ENCODE measurements around the gene YPEL2.

YPEL2 gene

GRCh38 chr17:59396134-59396826 is 64.8 kb downstream of the YPEL2 start:
- H3K4me3 ChIP-seq: no peak overlapping the region
- peaks cover 46% of the 10 kb centered on the region; the same call in 1 of the 2 replicates for H3K36me3 ChIP-seq
- H3K9ac ChIP-seq: no peak overlapping the region
- no peaks in the 10 kb centered on the region for H3K27me3 ChIP-seq
- H3K9me3 ChIP-seq: peaks cover 20% of the 10 kb centered on the region
- TF ChIP-seq Cebpa-rat (IDR thresholded peaks at IDR 0.05): no peak
- H4K20me1 ChIP-seq: no peaks in the 10 kb centered on the region
- H3K4me1 ChIP-seq: peaks cover 10% of the 10 kb centered on the region; the same call in 1 of the 2 replicates
- no peak overlapping the region for H3K27ac ChIP-seq
- no peak overlapping the region for H3K4me2 ChIP-seq

GRCh38 chr17:59397316-59398073 is 66.0 kb downstream of the YPEL2 start:
- H3K27me3 ChIP-seq: no peaks in the 10 kb centered on the region
- H4K20me1 ChIP-seq: no peaks in the 10 kb centered on the region
- H3K9me3 ChIP-seq: peaks cover 20% of the 10 kb centered on the region
- H3K36me3 ChIP-seq: peaks cover 46% of the 10 kb centered on the region; the same call in 1 of the 2 replicates
- H3K4me2 ChIP-seq: no peak overlapping the region
- TF ChIP-seq Cebpa-rat (IDR thresholded peaks at IDR 0.05): no peak
- no peak overlapping the region for H3K4me3 ChIP-seq
- no peak overlapping the region for H3K27ac ChIP-seq
- no peak overlapping the region for H3K9ac ChIP-seq
- H3K4me1 ChIP-seq: 0 out of 2 replicates have a peak, but pooled peaks cover 4% of the 10 kb centered on the region

DNA sequence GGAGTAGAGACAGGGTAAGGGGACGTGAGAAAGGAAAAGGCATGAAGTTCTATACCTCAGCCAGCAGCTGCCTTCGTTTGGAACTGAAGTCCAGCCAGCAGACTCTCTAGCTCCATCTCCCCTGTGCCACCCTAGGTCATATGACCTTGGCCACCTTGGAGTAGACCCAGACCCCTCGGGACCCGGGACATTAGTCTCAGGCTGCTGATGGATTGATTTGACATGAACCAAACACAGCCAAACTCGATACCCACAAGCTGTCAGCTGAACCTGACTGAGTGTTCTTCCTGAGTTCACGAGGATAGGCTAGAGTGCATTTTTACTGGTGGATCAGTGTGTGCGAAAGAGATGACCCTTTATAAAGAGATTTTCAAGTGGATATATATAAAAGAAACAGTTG is 68.5 kb downstream of the YPEL2 start:
- H3K4me3 ChIP-seq: no peak overlapping the region
- peaks cover 8% of the 10 kb centered on the region; the same call in 1 of the 2 replicates for H3K9me3 ChIP-seq
- no peak for TF ChIP-seq Cebpa-rat (IDR thresholded peaks at IDR 0.05)
- H3K4me2 ChIP-seq: no peak overlapping the region
- no peaks in the 10 kb centered on the region for H4K20me1 ChIP-seq
- 0 out of 2 replicates have a peak, but pooled peaks cover 4% of the 10 kb centered on the region for H3K4me1 ChIP-seq
- peaks cover 31% of the 10 kb centered on the region; the same call in 1 of the 2 replicates for H3K36me3 ChIP-seq
- no peaks in the 10 kb centered on the region for H3K27me3 ChIP-seq
- H3K9ac ChIP-seq: no peak overlapping the region
- H3K27ac ChIP-seq: no peak overlapping the region

GRCh38 chr17:59400858-59401257 is 69.4 kb downstream of the YPEL2 start:
- Histone ChIP-seq H3K4me2 (no peak overlapping the region), H3K36me3 (peaks cover 25% of the 10 kb centered on the region; the same call in 1 of the 2 replicates), H3K4me1 (peaks cover 5% of the 10 kb centered on the region), H3K4me3 (no peak overlapping the region), H3K9me3 (no peaks in the 10 kb centered on the region), H3K27me3 (no peaks in the 10 kb centered on the region), H3K9ac (no peak overlapping the region), H3K27ac (no peak overlapping the region), H4K20me1 (no peaks in the 10 kb centered on the region)
- TF ChIP-seq Cebpa-rat (IDR thresholded peaks at IDR 0.05): no peak

DNA sequence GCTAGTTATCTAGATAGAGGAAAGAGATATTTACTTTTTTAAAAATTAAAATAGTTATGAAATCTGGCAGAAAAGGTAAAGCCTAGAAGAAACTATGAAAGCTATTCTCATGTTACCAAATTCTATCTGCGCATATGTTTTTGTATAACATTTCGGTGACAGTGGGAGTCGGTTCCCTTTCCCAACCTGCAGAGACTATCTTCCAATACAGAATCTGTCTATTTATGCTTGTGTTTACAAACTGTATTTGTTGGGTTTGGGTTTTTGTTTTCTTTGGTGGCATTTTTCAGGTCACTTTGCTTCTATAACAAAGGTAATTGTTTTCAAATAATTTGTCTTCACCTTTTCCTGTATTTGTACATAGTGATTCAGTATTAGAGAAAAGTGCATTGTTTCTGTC is 69.8 kb downstream of the YPEL2 start:
- no peaks in the 10 kb centered on the region for H3K9me3 ChIP-seq
- TF ChIP-seq Cebpa-rat (IDR thresholded peaks at IDR 0.05): no peak
- H3K9ac ChIP-seq: no peak overlapping the region
- H3K27ac ChIP-seq: no peak overlapping the region
- no peak overlapping the region for H3K4me2 ChIP-seq
- H3K4me1 ChIP-seq: peaks cover 9% of the 10 kb centered on the region
- H4K20me1 ChIP-seq: no peaks in the 10 kb centered on the region
- H3K36me3 ChIP-seq: peaks cover 25% of the 10 kb centered on the region; the same call in 1 of the 2 replicates
- H3K4me3 ChIP-seq: no peak overlapping the region
- H3K27me3 ChIP-seq: no peaks in the 10 kb centered on the region

GRCh38 chr17:59401725-59402124 is 70.3 kb downstream of the YPEL2 start:
- Histone ChIP-seq H3K36me3 (peaks cover 22% of the 10 kb centered on the region; the same call in 1 of the 2 replicates), H3K9ac (no peak overlapping the region), H4K20me1 (no peaks in the 10 kb centered on the region), H3K4me1 (peaks cover 13% of the 10 kb centered on the region), H3K27ac (no peak overlapping the region), H3K4me2 (no peak overlapping the region), H3K4me3 (no peak overlapping the region), H3K9me3 (no peaks in the 10 kb centered on the region), H3K27me3 (no peaks in the 10 kb centered on the region)
- TF ChIP-seq Cebpa-rat (IDR thresholded peaks at IDR 0.05): no peak

GRCh38 chr17:59402760-59403159 is 71.3 kb downstream of the YPEL2 start:
- no peak overlapping the region for H3K27ac ChIP-seq
- TF ChIP-seq Cebpa-rat (IDR thresholded peaks at IDR 0.05): no peak

GRCh38 chr17:59404471-59404870 is 73.0 kb downstream of the YPEL2 start:
- H3K27me3 ChIP-seq: no peaks in the 10 kb centered on the region
- H3K27ac ChIP-seq: no peak overlapping the region
- H3K9ac ChIP-seq: no peak overlapping the region
- TF ChIP-seq Cebpa-rat (IDR thresholded peaks at IDR 0.05): no peak
- peaks cover 25% of the 10 kb centered on the region for H3K4me1 ChIP-seq
- H3K4me2 ChIP-seq: no peak overlapping the region
- no peaks in the 10 kb centered on the region for H4K20me1 ChIP-seq
- H3K4me3 ChIP-seq: no peak overlapping the region
- H3K36me3 ChIP-seq: no peaks in the 10 kb centered on the region
- no peaks in the 10 kb centered on the region for H3K9me3 ChIP-seq

More at GRCh38 chr17:59402760-59403159, 71.3 kb downstream of the YPEL2 start:
- no peak overlapping the region for H3K4me2 ChIP-seq
- H3K4me1 ChIP-seq: peaks cover 19% of the 10 kb centered on the region
- H3K9ac ChIP-seq: no peak overlapping the region
- H3K27me3 ChIP-seq: no peaks in the 10 kb centered on the region
- peaks cover 11% of the 10 kb centered on the region; the same call in 1 of the 2 replicates for H3K36me3 ChIP-seq
- H3K4me3 ChIP-seq: no peak overlapping the region
- H4K20me1 ChIP-seq: no peaks in the 10 kb centered on the region
- no peaks in the 10 kb centered on the region for H3K9me3 ChIP-seq

- Histone ChIP-seq H3K36me3 (no peaks in the 10 kb centered on the region), H3K27me3 (no peaks in the 10 kb centered on the region), H3K4me2 (peak overlapping the region; percentile 50), H3K4me3 (no peak overlapping the region), H3K9me3 (peaks cover 11% of the 10 kb centered on the region), H3K9ac (no peak overlapping the region), H4K20me1 (no peaks in the 10 kb centered on the region), H3K4me1 (peaks cover 24% of the 10 kb centered on the region), H3K27ac (no peak overlapping the region)
- TF ChIP-seq Cebpa-rat (IDR thresholded peaks at IDR 0.05): no peak
Observed at GRCh38 chr17:59405944-59406705, 74.7 kb downstream of the YPEL2 start.

All from BLaER1 (cell line).